Keratinocyte (primary cell): Measurements from ENCODE around the gene TBC1D10B. TPM values are rescaled to one million over a fixed set of nuclear protein-coding genes. Genes with fewer than 3 reads are reported as not detected.
"Not testable (repeated sequence)": the region's sequence is repeated elsewhere in the genome, so short reads cannot be mapped to it uniquely, and the experiment has no call there.

Experiments used
- DNase-seq: peaks from one replicate; pipeline ENCODE4 v3.0.0-alpha.2; 2011; ENCODE audit warnings: low read depth, missing footprints, low spot score
- FAIRE-seq: peaks from 2 replicates; lab custom pipeline; 2011; peaks lifted over from hg19 to GRCh38; lab: Jason Lieb, UNC
- H2AFZ ChIP-seq: 2 replicates; pipeline ENCODE4 v1.6.0; 2012; ENCODE audit warnings: low read length, control low read depth, inconsistent platforms; ENCODE audit not compliant: control insufficient read depth
- H3K27ac ChIP-seq: 2 replicates; pipeline ENCODE4 v1.5.1; 2011; ENCODE audit warnings: low read length; ENCODE audit not compliant: control insufficient read depth, insufficient read depth
- H3K27me3 ChIP-seq: 3 replicates; pipeline ENCODE4 v1.6.0; 2011; ENCODE audit warnings: low read length; ENCODE audit not compliant: control insufficient read depth, insufficient read depth; ENCODE audit errors: extremely low read depth
- H3K36me3 ChIP-seq, 2 experiments: 2 replicates in 1 of 2; 3 replicates in 1 of 2; pipeline ENCODE4 v1.5.1; 2011; ENCODE audit warnings: low read length in 2 of 2, mild to moderate bottlenecking in 1 of 2; ENCODE audit not compliant: control insufficient read depth in 2 of 2, insufficient read depth in 2 of 2; ENCODE audit errors: extremely low read depth in 1 of 2
- H3K4me1 ChIP-seq: 3 replicates; pipeline ENCODE4 v1.5.1; 2011; ENCODE audit warnings: low read length; ENCODE audit not compliant: control insufficient read depth, insufficient read depth; ENCODE audit errors: extremely low read depth
- H3K4me2 ChIP-seq: 3 replicates; pipeline ENCODE4 v1.6.0; 2011; ENCODE audit warnings: low read depth, low read length; ENCODE audit not compliant: control insufficient read depth, insufficient read depth; ENCODE audit errors: extremely low read depth
- H3K4me3 ChIP-seq, 3 experiments: fragments of 200-600 bp in 1 of 3; sonication (generic) in 1 of 3; 2 replicates in 2 of 3; 3 replicates in 1 of 3; pipeline ENCODE4 v1.5.1; 2011 to 2016; ENCODE audit warnings: low read length in 3 of 3, mild to moderate bottlenecking in 3 of 3, control low read depth in 2 of 3, inconsistent platforms in 1 of 3, low read depth in 1 of 3, mixed read lengths in 1 of 3, mixed run types in 1 of 3, moderate library complexity in 1 of 3; ENCODE audit not compliant: control insufficient read depth in 2 of 3, insufficient read depth in 2 of 3; ENCODE audit errors: extremely low read depth in 1 of 3
- H3K79me2 ChIP-seq: 2 replicates; pipeline ENCODE4 v1.6.0; 2012; ENCODE audit warnings: low read length; ENCODE audit not compliant: control insufficient read depth, insufficient read depth
- H3K9ac ChIP-seq: 3 replicates; pipeline ENCODE4 v1.6.0; 2011; ENCODE audit warnings: low read length; ENCODE audit not compliant: control insufficient read depth, insufficient read depth; ENCODE audit errors: extremely low read depth
- H3K9me1 ChIP-seq: 3 replicates; pipeline ENCODE4 v1.6.0; 2011; ENCODE audit warnings: low read length; ENCODE audit not compliant: control insufficient read depth, insufficient read depth; ENCODE audit errors: extremely low read depth
- H3K9me3 ChIP-seq: 2 replicates; pipeline ENCODE4 v1.5.1; 2012; ENCODE audit warnings: low read depth, low read length; ENCODE audit not compliant: control insufficient read depth
- H4K20me1 ChIP-seq: 3 replicates; pipeline ENCODE4 v1.6.0; 2011; ENCODE audit warnings: low read length; ENCODE audit not compliant: control insufficient read depth, insufficient read depth; ENCODE audit errors: extremely low read depth
- EZH2 ChIP-seq: IDR thresholded peaks from one replicate; pipeline ENCODE4 v1.6.1; 2012; ENCODE audit warnings: inconsistent platforms, mild to moderate bottlenecking, low read length, moderate library complexity
- dilution Hi-C: fragments of 300-500 bp; cut with MboI; formaldehyde crosslinking; loops from one replicate; pipeline ENCODE4 v1.7.0; 2020; ENCODE audit warnings: low sequenced_read_pairs; ENCODE audit not compliant: extremely low pct_ligation_motif_present
- polyA plus RNA-seq, 5 experiments: library from polyadenylated mRNA; depleted of rRNA in 3 of 5; stranded (reverse) in 3 of 5; stranded (forward) in 1 of 5; unstranded in 1 of 5; fragments of >200 nt; gene quantifications; 1 replicate in 1 of 5; 2 replicates in 3 of 5; 3 replicates in 1 of 5; pipeline versions ENCODE4 v1.2.1 to v1.2.3, GENCODE V29; 2011 to 2012; ENCODE audit warnings: missing spikeins in 2 of 5, low read depth in 1 of 5, low replicate concordance in 1 of 5
- TF ChIP-seq, protein P1 (sequence below), 3 experiments: IDR thresholded peaks in 1 of 3; conservative IDR thresholded peaks in 1 of 3; optimal IDR thresholded peaks in 1 of 3; 2 replicates in 2 of 3; 3 replicates in 1 of 3; pipeline versions ENCODE3 to v1.5.1; 2011; ENCODE audit warnings: low read length in 3 of 3, mild to moderate bottlenecking in 3 of 3, moderate library complexity in 2 of 3, control low read depth in 1 of 3, inconsistent platforms in 1 of 3; ENCODE audit not compliant: insufficient read depth in 2 of 3; ENCODE audit errors: extremely low read depth in 1 of 3

TBC1D10B gene
- polyA plus RNA-seq, 1 donor (not counting 4 experiments of a cell fraction or from before 2014, with no cell fraction given) = 8.6 TPM

DNA sequence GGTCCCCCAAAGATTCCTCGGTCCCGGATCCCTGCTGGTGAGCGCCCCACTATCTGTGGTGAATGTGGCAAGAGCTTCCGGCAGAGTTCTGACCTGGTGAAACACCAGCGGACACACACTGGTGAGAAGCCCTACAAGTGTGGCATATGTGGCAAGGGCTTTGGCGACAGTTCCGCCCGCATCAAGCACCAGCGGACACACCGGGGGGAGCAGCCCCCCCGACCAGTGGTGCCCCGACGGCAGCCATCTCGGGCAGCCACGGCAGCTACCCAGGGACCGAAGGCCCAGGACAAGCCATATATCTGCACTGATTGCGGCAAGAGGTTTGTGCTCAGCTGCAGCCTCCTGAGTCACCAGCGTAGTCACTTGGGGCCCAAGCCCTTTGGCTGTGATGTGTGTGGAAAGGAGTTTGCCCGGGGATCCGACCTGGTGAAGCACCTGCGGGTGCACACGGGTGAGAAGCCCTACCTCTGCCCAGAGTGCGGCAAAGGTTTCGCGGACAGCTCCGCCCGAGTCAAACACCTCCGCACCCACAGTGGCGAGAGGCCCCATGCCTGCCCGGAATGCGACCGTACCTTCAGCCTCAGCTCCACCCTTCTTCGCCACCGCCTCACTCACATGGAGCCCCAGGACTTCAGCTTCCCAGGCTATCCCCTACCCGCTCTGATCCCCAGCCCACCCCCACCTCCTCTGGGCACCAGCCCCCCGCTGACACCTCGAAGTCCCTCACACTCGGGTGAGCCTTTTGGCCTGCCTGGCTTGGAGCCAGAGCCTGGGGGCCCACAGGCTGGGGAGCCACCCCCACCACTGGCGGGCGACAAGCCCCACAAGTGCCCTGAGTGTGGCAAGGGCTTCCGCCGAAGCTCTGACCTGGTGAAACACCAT is 27.7 kb upstream of the TBC1D10B start:
- Histone ChIP-seq H4K20me1 (no peaks in the 10 kb centered on the region), H3K27me3 (no peaks in the 10 kb centered on the region), H2AFZ (no peak overlapping the region), H3K4me1 (peaks cover 12% of the 10 kb centered on the region), H3K79me2 (peaks cover 4% of the 10 kb centered on the region), H3K9me1 (no peaks in the 10 kb centered on the region), H3K9me3 (no peaks in the 10 kb centered on the region), H3K4me2 (no peak overlapping the region), H3K9ac (no peak overlapping the region), H3K27ac (no peak overlapping the region), H3K36me3 (peaks cover 0 to 3% of the 10 kb centered on the region in 2 experiments), H3K4me3 (no peak overlapping the region)
- TF ChIP-seq EZH2 = no peak
- TF ChIP-seq, protein P1, sequence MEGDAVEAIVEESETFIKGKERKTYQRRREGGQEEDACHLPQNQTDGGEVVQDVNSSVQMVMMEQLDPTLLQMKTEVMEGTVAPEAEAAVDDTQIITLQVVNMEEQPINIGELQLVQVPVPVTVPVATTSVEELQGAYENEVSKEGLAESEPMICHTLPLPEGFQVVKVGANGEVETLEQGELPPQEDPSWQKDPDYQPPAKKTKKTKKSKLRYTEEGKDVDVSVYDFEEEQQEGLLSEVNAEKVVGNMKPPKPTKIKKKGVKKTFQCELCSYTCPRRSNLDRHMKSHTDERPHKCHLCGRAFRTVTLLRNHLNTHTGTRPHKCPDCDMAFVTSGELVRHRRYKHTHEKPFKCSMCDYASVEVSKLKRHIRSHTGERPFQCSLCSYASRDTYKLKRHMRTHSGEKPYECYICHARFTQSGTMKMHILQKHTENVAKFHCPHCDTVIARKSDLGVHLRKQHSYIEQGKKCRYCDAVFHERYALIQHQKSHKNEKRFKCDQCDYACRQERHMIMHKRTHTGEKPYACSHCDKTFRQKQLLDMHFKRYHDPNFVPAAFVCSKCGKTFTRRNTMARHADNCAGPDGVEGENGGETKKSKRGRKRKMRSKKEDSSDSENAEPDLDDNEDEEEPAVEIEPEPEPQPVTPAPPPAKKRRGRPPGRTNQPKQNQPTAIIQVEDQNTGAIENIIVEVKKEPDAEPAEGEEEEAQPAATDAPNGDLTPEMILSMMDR (optimal IDR thresholded peaks at IDR 0.05 in 1 of 3, IDR thresholded peaks at IDR 0.05 in 1 of 3, conservative IDR thresholded peaks at IDR 0.05 in 1 of 3; ENCODE audit: extremely low read depth in 1 of 3, insufficient read depth in 2 of 3, low read length in 3 of 3) = no peak
- no peak for FAIRE-seq
- dilution Hi-C loops = no loop called here
- DNase-seq = no peak

DNA sequence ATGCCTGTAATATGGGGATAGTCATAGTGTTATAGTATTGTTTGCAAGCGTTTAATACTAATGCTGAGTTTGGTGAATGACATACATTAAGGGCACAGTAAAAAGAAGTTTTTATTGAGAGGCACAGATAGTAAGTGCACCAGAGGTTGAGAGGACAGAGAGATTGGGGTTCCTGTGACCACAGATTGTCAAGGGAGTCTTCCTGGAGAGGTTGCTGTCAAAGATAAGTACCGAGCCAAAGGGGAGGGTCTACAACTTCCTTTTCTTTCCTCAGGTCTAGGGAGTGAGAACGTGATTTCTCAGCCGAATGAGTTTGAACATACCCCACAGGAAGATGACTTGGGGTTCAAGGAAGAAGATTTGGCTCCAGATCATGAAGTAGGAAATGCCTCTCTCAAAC is 26.8 kb upstream of the TBC1D10B start:
- Histone ChIP-seq H3K9me1 (no peaks in the 10 kb centered on the region), H3K27ac (no peak overlapping the region), H3K4me1 (peaks cover 12% of the 10 kb centered on the region), H3K27me3 (no peaks in the 10 kb centered on the region), H4K20me1 (no peaks in the 10 kb centered on the region), H3K79me2 (peaks cover 4% of the 10 kb centered on the region), H3K9ac (no peak overlapping the region), H3K9me3 (no peaks in the 10 kb centered on the region), H3K36me3 (peaks cover 0 to 3% of the 10 kb centered on the region in 2 experiments), H3K4me3 (no peak overlapping the region), H3K4me2 (no peak overlapping the region), H2AFZ (no peak overlapping the region)
- DNase-seq (no peak), FAIRE-seq (no peak)
- dilution Hi-C loops = no loop called here
- TF ChIP-seq, protein P1 (optimal IDR thresholded peaks at IDR 0.05 in 1 of 3, IDR thresholded peaks at IDR 0.05 in 1 of 3, conservative IDR thresholded peaks at IDR 0.05 in 1 of 3; ENCODE audit: extremely low read depth in 1 of 3, insufficient read depth in 2 of 3, low read length in 3 of 3) = no peak
- TF ChIP-seq EZH2 = no peak

DNA sequence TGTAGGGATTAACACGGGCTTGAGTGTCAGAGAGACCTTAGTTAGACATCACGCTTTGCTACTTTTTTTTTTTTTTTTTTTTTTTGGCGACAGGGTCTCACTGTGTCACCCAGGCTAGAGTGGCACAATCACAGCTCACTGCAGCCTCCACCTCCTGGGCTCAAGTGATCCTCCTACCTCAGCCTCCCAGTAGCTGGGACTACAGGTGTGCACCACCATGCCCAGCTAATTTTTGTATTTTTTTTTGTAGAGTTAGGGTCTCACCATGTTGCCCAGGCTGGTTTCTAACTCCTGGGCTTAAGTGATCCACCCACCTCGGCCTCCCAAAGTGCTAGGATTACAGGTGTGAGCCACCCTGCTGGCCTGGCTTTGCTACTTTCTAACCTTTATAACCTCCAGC is 26.3 kb upstream of the TBC1D10B start:
- FAIRE-seq, H3K9ac ChIP-seq, H3K27ac ChIP-seq: not testable (repeated sequence)

More for the DNA sequence above, 26.3 kb upstream of the TBC1D10B start:
- Histone ChIP-seq H3K4me1 (peaks cover 12% of the 10 kb centered on the region), H3K4me2 (peak overlapping the region; percentile 84)
- dilution Hi-C loops, H2AFZ ChIP-seq, H4K20me1 ChIP-seq, H3K9me3 ChIP-seq, H3K9me1 ChIP-seq, DNase-seq, H3K4me3 ChIP-seq, H3K36me3 ChIP-seq, H3K27me3 ChIP-seq, H3K79me2 ChIP-seq: not testable (repeated sequence)
